K562 (cell line): ENCODE measurements around the gene HEY2. TPM values are rescaled to one million over a fixed set of nuclear protein-coding genes. Genes with fewer than 3 reads are reported as not detected.

Experiments
- C11orf30 ChIP-seq: fragments of 450-650 bp; IDR thresholded peaks from 2 replicates; pipeline ENCODE4 v1.6.1; 2016; ENCODE audit warnings: low read depth, mild to moderate bottlenecking
- CREB5 ChIP-seq: fragments of 250-450 bp; sonication (Bioruptor Pico); IDR thresholded peaks from 2 replicates; pipeline ENCODE4 v1.5.0; 2020; ENCODE audit warnings: mild to moderate bottlenecking
- MAFF ChIP-seq: IDR thresholded peaks from 2 replicates; pipeline ENCODE4 v1.6.1; 2012; ENCODE audit warnings: low read length, improper control_type of control experiment
- MEIS2 ChIP-seq: fragments of 450-650 bp; IDR thresholded peaks from 2 replicates; pipeline ENCODE4 v1.6.1; 2014; ENCODE audit warnings: mild to moderate bottlenecking; ENCODE audit not compliant: partially characterized antibody
- MTA3 ChIP-seq: fragments of 450-650 bp; formaldehyde crosslinking; IDR thresholded peaks from 2 replicates; pipeline ENCODE4 v1.6.1; 2017; ENCODE audit warnings: mild to moderate bottlenecking, borderline replicate concordance
- PHTF2 ChIP-seq: fragments of 250-450 bp; sonication (Bioruptor Pico); IDR thresholded peaks from 2 replicates; pipeline ENCODE4 v1.5.0; 2021; ENCODE audit warnings: mild to moderate bottlenecking
- POLR2B ChIP-seq: fragments of 450-650 bp; IDR thresholded peaks from 2 replicates; pipeline ENCODE4 v1.6.1; 2018; ENCODE audit warnings: low read depth; ENCODE audit not compliant: partially characterized antibody
- REST ChIP-seq, 2 experiments: fragments of 450-650 bp; formaldehyde crosslinking in 1 of 2; IDR thresholded peaks; 2 replicates each; pipeline versions ENCODE4 v1.4.0 to v1.6.1; 2014 to 2020; ENCODE audit warnings: mild to moderate bottlenecking in 2 of 2, borderline replicate concordance in 1 of 2, low read depth in 1 of 2
- SAFB2 ChIP-seq: fragments of 200-400 bp; formaldehyde crosslinking; IDR thresholded peaks from 2 replicates; pipeline ENCODE4 v1.6.1; 2018; ENCODE audit warnings: borderline replicate concordance, low read length, low read depth, moderate library complexity; ENCODE audit not compliant: severe bottlenecking
- SP1 ChIP-seq: sonication (generic); formaldehyde crosslinking; IDR thresholded peaks from 2 replicates; pipeline ENCODE4 v1.8.1; 2022; ENCODE audit warnings: mild to moderate bottlenecking, missing genetic modification reagents
- TAF15 ChIP-seq: fragments of 200-400 bp; formaldehyde crosslinking; IDR thresholded peaks from 2 replicates; pipeline ENCODE4 v1.6.1; 2017; ENCODE audit warnings: mild to moderate bottlenecking, low read depth, low read length, moderate library complexity
- ZNF239 ChIP-seq: fragments of 250-450 bp; sonication (Bioruptor Pico); IDR thresholded peaks from 2 replicates; pipeline ENCODE4 v1.4.0; 2020; ENCODE audit warnings: mild to moderate bottlenecking
- ZNF512 ChIP-seq: IDR thresholded peaks from 2 replicates; pipeline ENCODE4 v1.6.1; 2016; ENCODE audit warnings: missing genetic modification characterization, missing compliant biosample characterization
- ZNF589 ChIP-seq: fragments of 200-800 bp; sonication (Bioruptor generic); IDR thresholded peaks from 2 replicates; pipeline ENCODE4 v1.6.1; 2016; ENCODE audit warnings: low read depth, missing genetic modification characterization, missing compliant biosample characterization
- ZNF699 ChIP-seq: fragments of 250-450 bp; sonication (Bioruptor Pico); IDR thresholded peaks from 2 replicates; pipeline ENCODE4 v1.8.0; 2021; ENCODE audit warnings: mild to moderate bottlenecking, moderate library complexity; ENCODE audit not compliant: insufficient replicate concordance
- polyA plus RNA-seq, 8 experiments: library from polyadenylated mRNA; depleted of rRNA in 4 of 8; stranded (reverse) in 5 of 8; unstranded in 3 of 8; fragments of >200 nt; fragmentation: Nextera tagmentation in 2 of 8; fragmentation: Illumina TruSeq in 1 of 8; extraction: Ambion mirVana in 2 of 8; extraction: Trizol in 1 of 8; gene quantifications; 2 replicates each; pipeline versions ENCODE4 v1.2.1 to v1.2.3, GENCODE V29; 2011 to 2014; ENCODE audit warnings: inconsistent platforms in 1 of 8, missing spikeins in 1 of 8
- total RNA-seq, 7 experiments: library from RNA; depleted of rRNA in 6 of 7; stranded (reverse); fragments of >200 nt in 6 of 7; fragmentation: Illumina TruSeq in 2 of 7; extraction: Trizol in 2 of 7; gene quantifications; 2 replicates each; pipeline versions ENCODE4 v1.2.1 to v1.2.3, GENCODE V29; 2011 to 2021; ENCODE audit warnings: low replicate concordance in 1 of 7

Gene HEY2
- total and polyA plus RNA-seq, 9 of the 15 experiments (the other 6 are each of a cell fraction or from before 2014, with no cell fraction given): 0.03 to 0.07 (median 0.06) TPM; not detected in 5

- no peak for TF ChIP-seq REST (IDR thresholded peaks at IDR 0.05; ENCODE audit: borderline replicate concordance)
- TF ChIP-seq REST (CRISPR knock-in tag; IDR thresholded peaks at IDR 0.05; ENCODE audit: low read depth): no peak
- peak; percentile 82; the same call in 1 of the 2 replicates for TF ChIP-seq SP1 (CRISPR knock-in tag)
- TF ChIP-seq ZNF239 (CRISPR knock-in tag): peak; percentile 79
- TF ChIP-seq POLR2B: peak; percentile 90
- TF ChIP-seq MEIS2: peak; percentile 68
- peak; percentile 25; the same call in 1 of the 2 replicates for TF ChIP-seq ZNF512
- no peak for TF ChIP-seq CREB5 (CRISPR knock-in tag)
- peak; percentile 84 for TF ChIP-seq ZNF589
- TF ChIP-seq MTA3: peak; percentile 87
- peak; percentile 22 for TF ChIP-seq C11orf30
- TF ChIP-seq ZNF699: no peak
- TF ChIP-seq MAFF: no peak
- no peak for TF ChIP-seq PHTF2
- TF ChIP-seq TAF15: no peak
- no peak for TF ChIP-seq SAFB2
These were observed 31.3 kb downstream of the HEY2 start (continued) for GRCh38 chr6:125780540-125781313.
